ENCODE measurements around the gene MEGF6.

DNA sequence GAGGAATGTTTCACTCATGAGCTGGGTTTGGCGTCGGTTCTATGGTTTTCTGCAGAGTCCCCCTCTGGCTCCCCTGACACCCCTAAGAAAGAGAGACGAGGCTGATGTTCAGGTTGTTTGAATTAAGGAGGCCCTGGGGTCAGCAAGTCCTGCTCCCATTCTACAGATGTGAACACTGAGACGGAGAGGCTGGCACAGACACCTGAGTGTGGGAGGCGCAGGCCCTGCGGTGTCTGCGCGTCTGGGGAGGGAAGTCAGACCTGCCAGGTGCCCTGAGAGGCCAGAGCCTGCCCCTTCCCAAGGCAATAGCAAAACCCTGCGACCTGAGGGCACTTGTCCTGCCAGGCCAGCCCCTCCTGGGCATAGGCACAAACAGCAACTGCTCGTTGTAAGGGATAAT is 47.7 kb downstream of the MEGF6 start:
- TF ChIP-seq, protein P1, sequence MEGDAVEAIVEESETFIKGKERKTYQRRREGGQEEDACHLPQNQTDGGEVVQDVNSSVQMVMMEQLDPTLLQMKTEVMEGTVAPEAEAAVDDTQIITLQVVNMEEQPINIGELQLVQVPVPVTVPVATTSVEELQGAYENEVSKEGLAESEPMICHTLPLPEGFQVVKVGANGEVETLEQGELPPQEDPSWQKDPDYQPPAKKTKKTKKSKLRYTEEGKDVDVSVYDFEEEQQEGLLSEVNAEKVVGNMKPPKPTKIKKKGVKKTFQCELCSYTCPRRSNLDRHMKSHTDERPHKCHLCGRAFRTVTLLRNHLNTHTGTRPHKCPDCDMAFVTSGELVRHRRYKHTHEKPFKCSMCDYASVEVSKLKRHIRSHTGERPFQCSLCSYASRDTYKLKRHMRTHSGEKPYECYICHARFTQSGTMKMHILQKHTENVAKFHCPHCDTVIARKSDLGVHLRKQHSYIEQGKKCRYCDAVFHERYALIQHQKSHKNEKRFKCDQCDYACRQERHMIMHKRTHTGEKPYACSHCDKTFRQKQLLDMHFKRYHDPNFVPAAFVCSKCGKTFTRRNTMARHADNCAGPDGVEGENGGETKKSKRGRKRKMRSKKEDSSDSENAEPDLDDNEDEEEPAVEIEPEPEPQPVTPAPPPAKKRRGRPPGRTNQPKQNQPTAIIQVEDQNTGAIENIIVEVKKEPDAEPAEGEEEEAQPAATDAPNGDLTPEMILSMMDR (conservative IDR thresholded peaks at IDR 0.05): no peak
- TF ChIP-seq EZH2 (IDR thresholded peaks at IDR 0.05; ENCODE audit: low read depth): no peak

Measured in PC-9 (cell line).